Pancreas (tissue), 10 donors: ENCODE data around the gene MRRF. TPM values are rescaled to one million over a fixed set of nuclear protein-coding genes. Genes with fewer than 3 reads are reported as not detected.
"Not testable (repeated sequence)": the region's sequence is repeated elsewhere in the genome, so short reads cannot be mapped to it uniquely, and the experiment has no call there.

ENCODE experiments used
- ATAC-seq, 4 donors: fragments of 200-7000 bp; cut with Tn5 transposase; one replicate each; pipeline versions ENCODE4 v1.8.0 to v1.9.1; 2020; ENCODE audit warnings: mild to moderate bottlenecking in 4 of 4, moderate library complexity in 4 of 4
- DNase-seq, 6 donors: peaks; one replicate each; pipeline ENCODE4 v3.0.0-alpha.2; 2020
- FAIRE-seq: peaks from 2 replicates; lab custom pipeline; 2012; peaks lifted over from hg19 to GRCh38; lab: Jason Lieb, UNC
- H3K27ac ChIP-seq, 4 donors: fragments of 200-600 bp; sonication (generic); 1 replicate in 3 of 4; 2 replicates in 1 of 4; pipeline versions ENCODE4 v1.5.0 to v1.8.0; 2020
- H3K27me3 ChIP-seq, 4 donors: fragments of 200-600 bp; one replicate each; pipeline ENCODE4 v1.8.0; 2021
- H3K36me3 ChIP-seq, 3 donors: fragments of 200-600 bp; sonication (generic) in 1 of 3; one replicate each; pipeline versions ENCODE4 v1.5.0 to v1.8.0; 2020 to 2021
- H3K4me1 ChIP-seq, 3 donors: fragments of 200-600 bp; one replicate each; pipeline ENCODE4 v1.8.0; 2021
- H3K4me3 ChIP-seq, 4 donors: fragments of 200-600 bp; sonication (generic) in 2 of 4; one replicate each; pipeline versions ENCODE4 v1.5.0 to v1.8.0; 2020 to 2021
- H3K9me3 ChIP-seq, 4 donors: fragments of 200-600 bp; one replicate each; pipeline ENCODE4 v1.8.0; 2021
- WGBS, 2 donors: extraction: QIAGEN DNeasy Blood & Tissue Kit; methylation state at CpG; one replicate each; pipeline ENCODE4 v1.1.7; 2013; 5-methylcytosine and 5-hydroxymethylcytosine counted together
- intact Hi-C, 3 donors: fragments of 100-400 bp; cut with DNase I; formaldehyde crosslinking; loops; one replicate each; pipeline versions ENCODE4 v1.11.1 to v1.14.2; 2022
- polyA plus RNA-seq, 2 donors: library from polyadenylated mRNA; stranded (reverse); fragments of 200-250 nt; gene quantifications; one replicate each; pipeline ENCODE4 v1.2.3, GENCODE V29; 2013
- total RNA-seq, 6 donors: library from RNA; stranded (reverse); fragmentation: NEBNext Ultra II Directional in 4 of 6; extraction: Animal tissue kit (Norgen Biotek cat#: 25700) in 4 of 6; gene quantifications; one replicate each; pipeline versions ENCODE4 v1.2.1 to v1.2.4, GENCODE V29; 2021 to 2023
- TF ChIP-seq, protein P1 (sequence below), 4 donors: fragments of 200-600 bp; sonication (generic) in 3 of 4; IDR thresholded peaks; one replicate each; pipeline versions ENCODE4 v1.5.0 to v1.8.0; 2021; ENCODE audit warnings: antibody characterized with exemption in 4 of 4
- donor health status: healthy with polysubstance abuse.
- donor health status: DM: no; HTN: no; CAD: no; lungs with moderate emphysema.
- donor health status: DM: no; HTN: no; CAD: no.
- donor health status: control.
- donor health status: control.
- donor health status: Bipolar disorder and iron deficiency.
- donor health status: DM: yes; HTN: yes; CAD: no.
- donor health status: DM: no; HTN: no; CAD: no.
- donor health status: DM: no; HTN: no; CAD: no.
- donor health status: DM: yes; HTN: yes; CAD: no.

Gene MRRF
- total and polyA plus RNA-seq, 8 donors, result 13.0 to 27.8 (median 17.5) TPM

GRCh38 chr9:122322553-122322952, 57.9 kb downstream of the MRRF start:
- no peaks in the 10 kb centered on the region for H3K27me3 ChIP-seq
- H3K4me1 ChIP-seq, result no peaks in the 10 kb centered on the region
- FAIRE-seq (no peak), ATAC-seq (no peak), DNase-seq (no peak)
- intact Hi-C loops, result no loop called here
- peaks cover 0 to 18% (median 4%) of the 10 kb centered on the region in 3 donors for H3K36me3 ChIP-seq
- no peak overlapping the region for H3K27ac ChIP-seq
- TF ChIP-seq, protein P1, sequence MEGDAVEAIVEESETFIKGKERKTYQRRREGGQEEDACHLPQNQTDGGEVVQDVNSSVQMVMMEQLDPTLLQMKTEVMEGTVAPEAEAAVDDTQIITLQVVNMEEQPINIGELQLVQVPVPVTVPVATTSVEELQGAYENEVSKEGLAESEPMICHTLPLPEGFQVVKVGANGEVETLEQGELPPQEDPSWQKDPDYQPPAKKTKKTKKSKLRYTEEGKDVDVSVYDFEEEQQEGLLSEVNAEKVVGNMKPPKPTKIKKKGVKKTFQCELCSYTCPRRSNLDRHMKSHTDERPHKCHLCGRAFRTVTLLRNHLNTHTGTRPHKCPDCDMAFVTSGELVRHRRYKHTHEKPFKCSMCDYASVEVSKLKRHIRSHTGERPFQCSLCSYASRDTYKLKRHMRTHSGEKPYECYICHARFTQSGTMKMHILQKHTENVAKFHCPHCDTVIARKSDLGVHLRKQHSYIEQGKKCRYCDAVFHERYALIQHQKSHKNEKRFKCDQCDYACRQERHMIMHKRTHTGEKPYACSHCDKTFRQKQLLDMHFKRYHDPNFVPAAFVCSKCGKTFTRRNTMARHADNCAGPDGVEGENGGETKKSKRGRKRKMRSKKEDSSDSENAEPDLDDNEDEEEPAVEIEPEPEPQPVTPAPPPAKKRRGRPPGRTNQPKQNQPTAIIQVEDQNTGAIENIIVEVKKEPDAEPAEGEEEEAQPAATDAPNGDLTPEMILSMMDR (IDR thresholded peaks at IDR 0.05), result no peak
- no peaks in the 10 kb centered on the region for H3K9me3 ChIP-seq
- 81 to 89% methylated on average over 2 of the region's 2 CpGs for WGBS, 2 donors
- H3K4me3 ChIP-seq, result no peak overlapping the region

GRCh38 chr9:122324665-122325064, 60.0 kb downstream of the MRRF start:
- FAIRE-seq, H3K4me3 ChIP-seq, H3K4me1 ChIP-seq, ATAC-seq, H3K27me3 ChIP-seq, H3K27ac ChIP-seq, DNase-seq, intact Hi-C loops, H3K9me3 ChIP-seq: not testable (repeated sequence)
- peaks cover 0 to 18% (median 4%) of the 10 kb centered on the region in 3 donors for H3K36me3 ChIP-seq
- WGBS, 2 donors, result 64 to 74% methylated on average over 1 of the region's 1 CpG

- ATAC-seq, result peak in 2 of 4 donors; percentile 50 to 53
- no peak overlapping the region for H3K27ac ChIP-seq
- H3K27me3 ChIP-seq, result no peaks in the 10 kb centered on the region
- no peaks in the 10 kb centered on the region for H3K9me3 ChIP-seq
- intact Hi-C loops, result no loop called here
- H3K36me3 ChIP-seq, result peaks cover 0 to 18% (median 4%) of the 10 kb centered on the region in 3 donors
- FAIRE-seq, result no peak
- H3K4me1 ChIP-seq, result no peaks in the 10 kb centered on the region
- no peak overlapping the region for H3K4me3 ChIP-seq
- TF ChIP-seq, protein P1 (IDR thresholded peaks at IDR 0.05), result no peak
- DNase-seq, result no peak
- WGBS, 2 donors, result 9 to 29% methylated on average over 1 of the region's 1 CpG
These were observed 60.4 kb downstream of the MRRF start for GRCh38 chr9:122325124-122325523.

GRCh38 chr9:122327175-122327574, 62.5 kb downstream of the MRRF start:
- TF ChIP-seq, protein P1 (IDR thresholded peaks at IDR 0.05), result no peak
- Histone ChIP-seq H3K4me1 (no peaks in the 10 kb centered on the region), H3K36me3 (peaks cover 0 to 18% (median 4%) of the 10 kb centered on the region in 3 donors), H3K9me3 (no peaks in the 10 kb centered on the region), H3K27ac (no peak overlapping the region), H3K4me3 (no peak overlapping the region), H3K27me3 (no peaks in the 10 kb centered on the region)
- FAIRE-seq (no peak), DNase-seq (no peak), ATAC-seq (no peak)
- 93 to 97% methylated on average over 2 of the region's 2 CpGs for WGBS, 2 donors
- intact Hi-C loops, result no loop called here

GRCh38 chr9:122329597-122329996, 64.9 kb downstream of the MRRF start:
- FAIRE-seq (no peak), ATAC-seq (no peak)

DNA sequence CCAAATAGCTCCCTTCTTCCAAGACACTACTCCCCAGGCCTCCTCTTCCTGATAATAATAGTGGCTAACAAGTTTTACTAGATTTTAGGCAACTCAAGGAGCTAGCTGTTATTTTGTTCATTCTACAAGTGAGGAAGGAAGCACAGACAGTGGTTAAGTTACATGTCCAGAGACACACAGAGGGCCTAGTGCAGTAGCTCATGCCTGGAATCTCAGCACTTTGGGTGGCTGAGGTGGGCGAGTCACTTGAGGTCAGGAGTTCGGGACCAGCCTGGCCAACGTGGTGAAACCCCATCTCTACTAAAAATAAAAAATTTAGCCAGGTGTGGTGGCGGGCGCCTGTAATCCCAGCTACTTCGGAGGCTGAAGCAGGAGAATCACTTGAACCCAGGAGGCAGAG, 65.8 kb downstream of the MRRF start:
- H3K4me3 ChIP-seq, intact Hi-C loops, ATAC-seq, DNase-seq, H3K36me3 ChIP-seq, H3K9me3 ChIP-seq, H3K27ac ChIP-seq, H3K4me1 ChIP-seq, FAIRE-seq, H3K27me3 ChIP-seq: not testable (repeated sequence)
- WGBS, 2 donors, result 91 to 95% methylated on average over 6 of the region's 6 CpGs

More at GRCh38 chr9:122329597-122329996, 64.9 kb downstream of the MRRF start:
- Histone ChIP-seq H3K9me3 (no peaks in the 10 kb centered on the region), H3K4me1 (no peaks in the 10 kb centered on the region), H3K27me3 (no peaks in the 10 kb centered on the region), H3K36me3 (no peaks in the 10 kb centered on the region), H3K27ac (no peak overlapping the region), H3K4me3 (no peak overlapping the region)
- TF ChIP-seq, protein P1 (IDR thresholded peaks at IDR 0.05), result no peak
- no peak for DNase-seq
- intact Hi-C loops, result no loop called here
- 72 to 74% methylated on average over 3 of the region's 3 CpGs for WGBS, 2 donors
